Naive B cell (primary cell): ENCODE measurements around the gene ZFP57. TPM values are rescaled to one million over a fixed set of nuclear protein-coding genes. Genes with fewer than 3 reads are reported as not detected.
"Not testable (repeated sequence)": the region's sequence is repeated elsewhere in the genome, so short reads cannot be mapped to it uniquely, and the experiment has no call there.

Experiments used
- ATAC-seq, 2 donors: fragments of 150-1000 bp; cut with Tn5 transposase; 2 replicates each; pipeline ENCODE4 v1.10.0; 2021; ENCODE audit warnings: low read depth in 2 of 2, mild to moderate bottlenecking in 2 of 2, moderate library complexity in 2 of 2
- DNase-seq: peaks from one replicate; pipeline ENCODE4 v3.0.0; 2022
- H3K27ac Mint-ChIP-seq, 6 donors: one replicate each; pipeline ENCODE4 v1.8.0; 2020 to 2022; ENCODE audit warnings: mild to moderate bottlenecking in 6 of 6, mixed read lengths in 6 of 6, moderate library complexity in 5 of 6, inconsistent platforms in 2 of 6
- H3K27me3 Mint-ChIP-seq, 3 donors: one replicate each; pipeline ENCODE4 v1.8.0; 2021 to 2022; ENCODE audit warnings: mixed read lengths in 3 of 3, mild to moderate bottlenecking in 1 of 3
- H3K36me3 Mint-ChIP-seq, 2 donors: one replicate each; pipeline ENCODE4 v1.8.0; 2020 to 2022; ENCODE audit warnings: mixed read lengths in 2 of 2, inconsistent platforms in 1 of 2, mild to moderate bottlenecking in 1 of 2
- H3K4me1 Mint-ChIP-seq, 3 donors: one replicate each; pipeline ENCODE4 v1.8.0; 2020 to 2022; ENCODE audit warnings: mixed read lengths in 3 of 3, inconsistent platforms in 1 of 3, mild to moderate bottlenecking in 1 of 3, moderate library complexity in 1 of 3
- H3K4me3 Mint-ChIP-seq, 8 donors: one replicate each; pipeline ENCODE4 v1.8.0; 2020 to 2022; ENCODE audit warnings: mild to moderate bottlenecking in 8 of 8, mixed read lengths in 8 of 8, moderate library complexity in 8 of 8, inconsistent platforms in 2 of 8
- H3K9me3 Mint-ChIP-seq, 7 donors: one replicate each; pipeline ENCODE4 v1.8.0; 2020 to 2022; ENCODE audit warnings: mixed read lengths in 7 of 7, mild to moderate bottlenecking in 5 of 7, inconsistent platforms in 2 of 7, moderate library complexity in 1 of 7
- polyA plus RNA-seq, 6 donors: library from polyadenylated mRNA; unstranded; fragments of 300-500 nt; fragmentation: Illumina TruSeq; gene quantifications; one replicate each; pipeline ENCODE4 v1.2.3, GENCODE V29; 2021; ENCODE audit warnings: low read depth in 6 of 6

The ZFP57 gene
- polyA plus RNA-seq, 6 donors from 2014 or later: 1.8 to 3.1 (median 2.5) TPM; not detected in 3

DNA sequence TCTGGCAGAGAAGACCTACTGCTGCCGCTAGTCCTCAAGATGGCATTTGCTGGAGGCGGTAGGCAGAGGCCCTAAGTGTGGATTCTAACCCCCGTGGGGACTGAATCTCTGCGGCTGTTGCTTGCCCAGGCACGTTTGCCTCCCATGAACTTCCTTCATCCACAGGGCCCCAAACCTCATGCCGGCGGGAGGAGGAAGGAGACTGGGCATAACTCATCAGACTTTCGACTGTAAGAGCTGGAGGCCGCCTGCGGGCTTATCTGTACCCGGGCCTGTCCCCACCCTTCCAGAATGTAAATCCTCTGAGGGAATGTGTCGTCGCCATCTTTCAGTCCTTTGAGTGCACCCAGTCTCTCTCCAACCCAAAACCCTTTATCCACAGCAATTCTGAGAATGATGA, 990 bp downstream of the ZFP57 start:
- no peaks in the 10 kb centered on the region for H3K36me3 Mint-ChIP-seq
- peak overlapping the region in 1 of 6 donors; percentile 11 for H3K27ac Mint-ChIP-seq
- H3K9me3 Mint-ChIP-seq: no peaks in the 10 kb centered on the region

DNA sequence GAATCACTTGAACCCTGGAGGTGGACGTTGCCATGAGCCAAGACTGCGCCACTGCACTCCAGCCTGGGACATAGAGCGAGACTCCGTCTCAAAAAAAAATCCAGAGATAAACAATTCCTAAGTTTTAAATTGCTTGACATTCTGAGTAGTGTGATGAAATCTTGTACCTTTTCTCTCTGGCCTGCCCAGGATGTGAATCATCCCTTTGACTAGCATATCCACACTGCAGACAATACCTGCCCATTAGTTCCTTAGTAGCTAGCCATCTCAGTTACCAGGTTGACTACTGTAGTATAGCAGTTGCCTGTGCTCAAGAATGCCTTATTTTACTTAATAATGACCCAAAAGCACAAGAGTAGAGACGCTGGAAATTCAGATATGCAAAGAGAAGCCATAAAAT, 2.8 kb downstream of the ZFP57 start:
- no peak overlapping the region for H3K4me3 Mint-ChIP-seq
- H3K9me3 Mint-ChIP-seq: no peaks in the 10 kb centered on the region
- no peak overlapping the region for H3K27ac Mint-ChIP-seq
- ATAC-seq (no peak), DNase-seq (no peak)
- no peaks in the 10 kb centered on the region for H3K36me3 Mint-ChIP-seq
- H3K4me1 Mint-ChIP-seq: peaks cover 0 to 4% (median 2%) of the 10 kb centered on the region in 3 donors
- peaks cover 8 to 21% (median 12%) of the 10 kb centered on the region in 3 donors for H3K27me3 Mint-ChIP-seq

More for the DNA sequence above, 990 bp downstream of the ZFP57 start:
- Mint-ChIP-seq H3K4me1 (peaks cover 0 to 4% (median 2%) of the 10 kb centered on the region in 3 donors), H3K4me3 (peak overlapping the region in 4 of 8 donors; percentile 70 to 91 (median 79)), H3K27me3 (peaks cover 0 to 18% (median 14%) of the 10 kb centered on the region in 3 donors)
- ATAC-seq (no peak), DNase-seq (no peak)

DNA sequence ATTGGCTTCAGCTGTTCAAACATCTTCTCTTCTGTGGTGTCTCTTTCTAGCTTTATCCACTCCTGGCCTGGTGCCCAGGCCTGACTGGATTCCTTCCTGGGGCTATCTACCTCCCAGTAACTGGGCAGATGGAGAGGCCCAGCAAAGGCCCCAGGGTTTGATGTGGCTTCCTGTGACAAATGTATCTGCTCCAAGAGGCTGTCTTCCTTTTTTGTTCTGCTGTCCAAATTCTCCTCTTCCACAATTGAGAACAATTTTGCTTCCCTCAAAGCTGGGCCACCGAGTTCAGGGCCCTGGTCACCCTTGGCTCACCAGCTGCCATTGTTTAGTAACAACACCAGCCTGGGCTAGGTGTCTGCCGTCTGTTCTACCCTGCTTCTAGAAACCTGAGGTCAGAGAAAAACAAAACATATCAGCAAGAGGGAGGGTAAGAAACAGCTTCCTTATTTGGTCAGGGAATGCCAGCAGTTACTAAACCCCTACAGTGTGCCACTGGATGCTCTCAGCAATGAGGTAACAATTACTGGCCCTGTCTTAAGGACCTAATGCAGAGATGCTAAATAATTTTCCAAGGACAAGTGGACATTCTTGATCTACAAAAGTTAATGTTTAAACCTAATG, 3.9 kb downstream of the ZFP57 start:
- DNase-seq: no peak
- ATAC-seq: no peak
- peak overlapping the region in 2 of 6 donors; percentile 53 to 78 for H3K27ac Mint-ChIP-seq
- peaks cover 15 to 25% (median 19%) of the 10 kb centered on the region in 3 donors for H3K27me3 Mint-ChIP-seq
- H3K4me1 Mint-ChIP-seq: peaks cover 0 to 4% (median 2%) of the 10 kb centered on the region in 3 donors
- no peak overlapping the region for H3K4me3 Mint-ChIP-seq
- H3K9me3 Mint-ChIP-seq: no peaks in the 10 kb centered on the region
- H3K36me3 Mint-ChIP-seq: no peaks in the 10 kb centered on the region

- no peak overlapping the region for H3K4me3 Mint-ChIP-seq
- no peak overlapping the region for H3K27ac Mint-ChIP-seq
- H3K27me3 Mint-ChIP-seq: peaks cover 30 to 39% (median 34%) of the 10 kb centered on the region in 3 donors
- H3K36me3 Mint-ChIP-seq: no peaks in the 10 kb centered on the region
- no peak for DNase-seq
- no peaks in the 10 kb centered on the region for H3K9me3 Mint-ChIP-seq
- ATAC-seq: no peak
- H3K4me1 Mint-ChIP-seq: peaks cover 0 to 4% (median 2%) of the 10 kb centered on the region in 3 donors
These were observed 5.4 kb downstream of the ZFP57 start for GRCh38 chr6:29675561-29675960.

- Mint-ChIP-seq H3K9me3 (no peaks in the 10 kb centered on the region), H3K27me3 (peaks cover 31 to 48% (median 34%) of the 10 kb centered on the region in 3 donors), H3K36me3 (no peaks in the 10 kb centered on the region), H3K27ac (no peak overlapping the region), H3K4me3 (no peak overlapping the region), H3K4me1 (no peaks in the 10 kb centered on the region)
- DNase-seq (no peak), ATAC-seq (no peak)
These were observed 6.9 kb downstream of the ZFP57 start for GRCh38 chr6:29674008-29674407.

DNA sequence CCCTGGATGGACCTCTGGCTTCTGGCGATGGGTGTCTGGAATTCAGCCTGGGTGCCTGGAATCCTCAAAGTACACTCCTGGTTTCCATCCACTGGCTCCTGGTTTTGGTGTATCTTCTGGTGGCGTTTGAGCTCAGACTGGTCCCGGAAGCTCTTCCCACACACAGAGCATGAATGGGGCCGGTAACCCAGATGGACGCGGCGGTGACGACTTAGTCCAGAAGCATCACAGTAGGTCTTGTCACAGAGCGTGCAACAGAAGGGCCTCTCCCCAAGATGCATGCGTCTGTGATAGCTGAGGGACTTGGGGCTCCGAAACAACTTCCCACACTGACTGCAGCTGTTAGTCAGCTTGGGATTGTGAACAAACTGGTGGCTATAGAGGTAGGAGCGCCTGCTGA, 7.8 kb downstream of the ZFP57 start:
- Mint-ChIP-seq H3K27me3 (peaks cover 32 to 49% (median 34%) of the 10 kb centered on the region in 3 donors), H3K4me3 (no peak overlapping the region), H3K9me3 (no peaks in the 10 kb centered on the region), H3K27ac (no peak overlapping the region), H3K36me3 (no peaks in the 10 kb centered on the region), H3K4me1 (no peaks in the 10 kb centered on the region)
- ATAC-seq: no peak
- DNase-seq: no peak

DNA sequence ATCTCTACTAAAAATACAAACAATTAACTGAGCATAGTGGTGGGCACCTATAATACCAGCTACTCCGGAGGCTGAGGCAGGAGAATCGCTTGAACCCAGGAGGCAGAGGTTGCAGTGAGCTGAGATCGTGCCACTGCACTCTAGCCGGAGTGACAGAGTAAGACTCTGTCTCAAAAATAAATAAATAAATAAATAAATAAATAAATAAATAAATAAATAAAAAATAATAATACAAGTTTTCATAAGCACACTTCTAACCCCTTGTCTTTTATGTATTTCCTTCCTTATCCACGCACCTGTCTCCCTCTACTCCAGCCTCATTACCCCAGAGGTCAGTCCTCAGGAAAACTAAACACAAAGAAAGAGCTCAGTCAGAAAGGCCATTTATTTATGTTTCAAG, 8.8 kb downstream of the ZFP57 start:
- not testable (repeated sequence) for H3K36me3 Mint-ChIP-seq, ATAC-seq, H3K27ac Mint-ChIP-seq, H3K4me3 Mint-ChIP-seq, DNase-seq, H3K9me3 Mint-ChIP-seq, H3K4me1 Mint-ChIP-seq
- peaks cover 41 to 56% (median 41%) of the 10 kb centered on the region in 3 donors for H3K27me3 Mint-ChIP-seq

GRCh38 chr6:29671026-29671425, 9.9 kb downstream of the ZFP57 start:
- H3K27ac Mint-ChIP-seq: peak overlapping the region in 2 of 6 donors; percentile 45 to 59
- no peaks in the 10 kb centered on the region for H3K36me3 Mint-ChIP-seq
- no peaks in the 10 kb centered on the region for H3K9me3 Mint-ChIP-seq
- DNase-seq (no peak), ATAC-seq (no peak)
- H3K4me1 Mint-ChIP-seq: no peaks in the 10 kb centered on the region
- H3K4me3 Mint-ChIP-seq: no peak overlapping the region
- H3K27me3 Mint-ChIP-seq: peaks cover 41 to 52% (median 48%) of the 10 kb centered on the region in 3 donors

DNA sequence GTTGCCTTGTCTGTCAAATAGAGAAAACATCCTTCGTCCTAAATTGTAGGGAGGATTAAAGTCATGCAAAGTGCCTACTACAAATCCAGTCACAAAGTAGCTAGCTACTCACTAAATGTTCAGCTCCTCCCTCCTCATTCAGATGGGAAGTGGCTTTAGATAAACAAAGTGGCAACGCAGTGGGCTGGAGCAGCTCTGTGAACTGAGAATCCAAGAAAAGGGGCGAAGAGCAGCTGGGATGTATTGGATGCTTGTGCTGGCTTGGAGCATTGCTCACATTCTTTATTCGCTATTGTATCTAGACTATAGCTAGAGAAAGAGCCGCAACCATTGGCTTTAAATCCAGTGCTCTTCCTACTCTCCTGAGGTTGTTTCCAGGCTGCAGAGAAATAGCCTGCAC, 13.8 kb downstream of the ZFP57 start:
- no peak for ATAC-seq
- no peak overlapping the region for H3K4me3 Mint-ChIP-seq
- no peaks in the 10 kb centered on the region for H3K4me1 Mint-ChIP-seq
- H3K27ac Mint-ChIP-seq: no peak overlapping the region
- no peak for DNase-seq
- peaks cover 36 to 64% (median 54%) of the 10 kb centered on the region in 3 donors for H3K27me3 Mint-ChIP-seq
- H3K36me3 Mint-ChIP-seq: no peaks in the 10 kb centered on the region
- H3K9me3 Mint-ChIP-seq: no peaks in the 10 kb centered on the region

DNA sequence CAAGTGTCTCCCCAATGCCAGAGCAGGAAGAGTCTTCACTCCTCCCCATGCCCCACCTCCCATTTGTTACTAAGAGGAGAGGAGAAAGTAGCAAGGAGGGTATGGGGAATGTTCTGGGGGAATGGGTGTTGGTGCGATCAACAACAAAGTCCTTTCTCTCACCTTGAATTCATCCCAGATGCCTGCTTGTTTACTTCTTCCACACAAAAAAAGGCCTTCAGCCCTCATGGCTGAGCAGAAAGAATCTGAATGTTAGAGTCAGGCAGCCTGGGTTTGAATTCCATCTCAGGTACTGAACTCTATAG, 14.2 kb downstream of the ZFP57 start:
- Mint-ChIP-seq H3K36me3 (no peaks in the 10 kb centered on the region), H3K27ac (no peak overlapping the region), H3K9me3 (no peaks in the 10 kb centered on the region), H3K4me3 (no peak overlapping the region), H3K27me3 (peaks cover 32 to 64% (median 52%) of the 10 kb centered on the region in 3 donors), H3K4me1 (no peaks in the 10 kb centered on the region)
- DNase-seq: no peak
- no peak for ATAC-seq

GRCh38 chr6:29665942-29666825, 14.8 kb downstream of the ZFP57 start:
- Mint-ChIP-seq H3K27me3 (peaks cover 27 to 63% (median 49%) of the 10 kb centered on the region in 3 donors), H3K4me3 (no peak overlapping the region), H3K9me3 (no peaks in the 10 kb centered on the region), H3K27ac (peak overlapping the region in 1 of 6 donors; percentile 49), H3K4me1 (no peaks in the 10 kb centered on the region), H3K36me3 (no peaks in the 10 kb centered on the region)
- no peak for ATAC-seq
- DNase-seq: no peak

DNA sequence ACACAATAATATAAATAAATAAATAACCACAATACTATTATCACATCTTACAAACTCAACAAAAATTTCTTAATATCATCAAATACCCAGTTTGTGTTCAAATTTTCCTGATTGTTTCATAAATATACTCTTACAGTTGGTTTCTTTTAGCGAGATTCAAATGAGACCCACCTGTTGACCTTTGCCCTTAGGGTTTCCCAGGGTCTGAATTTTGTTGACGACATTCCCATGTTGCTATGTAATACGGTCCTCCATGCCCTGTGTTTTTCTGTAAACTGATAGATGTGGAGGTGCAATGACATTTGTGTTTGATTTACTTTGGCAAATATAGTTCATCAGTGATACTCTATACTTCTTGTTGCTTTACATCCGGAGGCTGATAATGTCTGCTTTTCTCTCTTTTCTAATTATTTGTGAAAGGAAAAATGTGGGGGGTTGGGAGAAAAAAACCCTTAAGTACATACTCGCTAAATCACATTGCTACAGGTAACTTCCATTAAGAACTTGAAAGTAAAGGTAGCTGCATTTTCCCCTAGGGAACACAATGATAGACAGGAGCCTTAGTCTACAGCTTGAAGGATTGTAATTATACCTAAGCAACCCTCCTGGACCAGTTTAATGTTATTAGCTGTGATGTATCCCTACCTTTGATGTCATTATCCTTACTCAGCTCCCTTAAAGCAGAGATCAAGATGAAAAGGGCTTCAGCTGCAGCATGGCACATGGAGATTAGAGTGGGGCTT, 17.5 kb downstream of the ZFP57 start:
- no peak overlapping the region for H3K4me3 Mint-ChIP-seq
- DNase-seq (no peak), ATAC-seq (no peak)
- H3K36me3 Mint-ChIP-seq: no peaks in the 10 kb centered on the region
- no peaks in the 10 kb centered on the region for H3K4me1 Mint-ChIP-seq
- H3K9me3 Mint-ChIP-seq: no peaks in the 10 kb centered on the region
- H3K27ac Mint-ChIP-seq: no peak overlapping the region
- H3K27me3 Mint-ChIP-seq: peaks cover 27 to 73% (median 39%) of the 10 kb centered on the region in 3 donors

- ATAC-seq: not testable (repeated sequence)
- peaks cover 30 to 77% (median 39%) of the 10 kb centered on the region in 3 donors for H3K27me3 Mint-ChIP-seq
These were observed 19.3 kb downstream of the ZFP57 start for GRCh38 chr6:29661502-29662141.

More at GRCh38 chr6:29661502-29662141, 19.3 kb downstream of the ZFP57 start:
- not testable (repeated sequence) for DNase-seq, H3K4me3 Mint-ChIP-seq, H3K9me3 Mint-ChIP-seq, H3K36me3 Mint-ChIP-seq, H3K4me1 Mint-ChIP-seq
- peak overlapping the region in 1 of 6 donors; percentile 22 for H3K27ac Mint-ChIP-seq
